GM21360 (cell line): Measurements from ENCODE around the gene SEC14L1.

Experiments
- ATAC-seq: cut with Tn5 transposase; IDR thresholded peaks from one replicate; pipeline ENCODE4 v1.9.1; 2021; ENCODE audit warnings: mild to moderate bottlenecking, moderate library complexity; ENCODE audit not compliant: unreplicated experiment

SEC14L1 gene

GRCh38 chr17:77188084-77189066 is 47.6 kb downstream of the SEC14L1 start:
- ATAC-seq = no peak

DNA sequence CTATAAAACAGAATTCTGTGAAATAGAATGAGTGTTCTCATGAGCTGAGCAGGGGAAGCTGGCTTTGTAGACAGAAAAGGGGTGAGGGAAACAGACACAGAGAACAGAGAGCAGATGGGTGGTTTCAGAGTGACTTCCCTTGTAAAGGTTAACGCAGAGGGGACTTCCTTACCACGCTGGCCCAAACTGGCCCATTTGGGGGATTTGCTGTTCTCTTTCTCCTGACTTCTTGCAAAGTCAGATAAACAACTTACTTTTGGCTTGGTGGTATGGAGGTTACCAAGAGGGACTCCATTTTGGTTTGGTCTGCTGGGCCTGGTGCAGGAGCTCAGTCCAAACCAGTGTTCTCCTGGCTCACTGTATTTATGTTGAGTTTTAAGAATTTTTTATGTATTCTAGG is 48.4 kb downstream of the SEC14L1 start:
- no peak for ATAC-seq

DNA sequence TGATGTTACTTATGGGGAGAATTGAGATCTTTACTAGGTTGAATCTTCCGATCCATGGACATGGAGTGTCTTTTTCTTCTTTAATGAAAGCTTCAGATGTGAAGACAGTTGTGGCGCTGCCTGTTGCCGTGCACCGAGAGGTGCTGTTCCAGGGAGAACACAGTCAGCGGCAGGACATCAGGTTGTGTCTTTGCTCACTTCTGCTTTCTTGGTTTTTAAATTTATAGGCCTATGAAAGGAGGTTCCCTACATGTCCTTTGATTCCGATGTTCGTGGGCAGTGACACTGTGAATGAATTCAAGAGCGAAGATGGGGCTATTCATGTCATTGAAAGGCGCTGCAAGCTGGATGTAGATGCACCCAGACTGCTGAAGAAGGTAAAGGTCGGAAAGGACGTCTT is 49.8 kb downstream of the SEC14L1 start:
- no peak for ATAC-seq

DNA sequence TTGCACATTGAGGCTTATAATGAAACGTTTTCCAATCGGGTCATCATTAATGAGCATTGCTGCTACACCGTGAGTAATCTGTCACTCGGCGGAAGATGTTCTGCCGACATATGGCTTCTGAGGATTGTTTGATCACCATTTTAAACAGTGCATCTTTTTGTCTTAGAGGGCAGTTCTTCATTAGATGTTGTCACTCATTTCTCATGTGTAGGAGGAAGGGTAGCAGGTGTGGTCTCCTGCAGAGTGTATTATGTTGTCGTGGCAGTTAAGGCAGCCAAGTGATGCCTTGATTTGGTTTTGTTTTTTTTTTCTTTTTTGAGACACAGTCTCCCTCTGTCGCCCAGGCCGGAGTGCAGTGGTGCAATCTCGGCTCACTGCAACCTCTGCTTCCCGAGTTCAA is 50.5 kb downstream of the SEC14L1 start:
- ATAC-seq = no peak

- no peak for ATAC-seq
Measured at GRCh38 chr17:77193653-77194052, 52.9 kb downstream of the SEC14L1 start.

GRCh38 chr17:77194179-77194578 is 53.4 kb downstream of the SEC14L1 start:
- ATAC-seq = no peak

DNA sequence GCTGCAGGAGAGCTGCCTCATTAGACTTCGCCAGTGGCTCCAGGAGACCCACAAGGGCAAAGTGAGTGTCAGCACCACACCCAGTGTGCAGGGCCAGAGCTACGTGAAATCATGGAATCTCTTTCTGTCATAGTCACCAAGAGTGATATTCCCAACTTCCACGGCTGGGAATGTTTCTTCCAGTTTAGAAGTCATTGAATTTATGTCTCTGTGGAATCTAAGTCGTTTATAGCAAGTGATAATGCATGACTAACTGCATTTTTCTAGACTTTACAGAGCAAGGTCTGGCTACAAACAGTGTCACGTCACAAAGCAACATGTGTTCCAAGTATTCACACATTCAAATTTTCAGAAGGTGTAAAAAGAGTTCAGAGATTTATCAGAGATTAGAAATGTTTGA is 55.5 kb downstream of the SEC14L1 start:
- no peak for ATAC-seq

- no peak for ATAC-seq
Measured at GRCh38 chr17:77197115-77197514, 56.3 kb downstream of the SEC14L1 start.

DNA sequence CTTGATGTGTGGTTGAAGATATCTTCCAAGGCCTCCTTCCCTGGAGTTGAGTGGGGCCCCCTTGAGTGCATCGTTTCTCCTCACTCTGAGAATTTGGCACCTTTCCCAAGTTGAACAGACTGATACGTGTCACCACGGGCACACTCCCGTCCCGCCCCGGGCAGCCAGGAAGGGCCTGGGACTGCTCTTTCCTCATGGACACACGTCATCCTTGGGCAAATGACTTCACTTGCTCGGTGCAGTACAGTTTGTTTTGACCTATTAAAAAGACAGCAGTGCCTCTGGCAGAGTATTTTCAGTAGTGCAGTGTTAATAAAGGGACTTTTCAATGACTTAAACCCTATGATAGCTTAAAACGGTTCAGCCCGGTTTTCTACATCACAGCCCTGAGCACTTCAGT is 59.9 kb downstream of the SEC14L1 start:
- no peak for ATAC-seq

- ATAC-seq = no peak
Measured at GRCh38 chr17:77203436-77203835, 62.7 kb downstream of the SEC14L1 start.

DNA sequence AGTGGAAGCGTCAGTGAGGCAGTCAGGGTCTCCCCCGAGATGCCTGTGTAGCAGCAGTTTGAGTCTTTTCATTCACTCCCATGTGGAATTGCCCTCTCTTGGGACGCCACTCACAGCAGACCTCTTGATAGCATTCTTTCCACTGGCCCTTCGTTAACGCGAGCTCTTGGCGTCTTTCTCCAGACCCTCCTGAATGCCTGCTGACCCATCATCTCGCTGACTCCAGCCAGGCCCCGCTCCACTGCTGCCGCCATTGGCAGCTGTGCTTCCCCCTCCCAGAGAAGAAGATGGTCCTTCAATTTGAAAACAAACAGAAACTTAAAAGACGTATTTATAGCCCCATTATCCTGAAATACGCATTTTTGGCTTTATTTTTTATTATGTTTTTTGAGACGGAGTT is 63.1 kb downstream of the SEC14L1 start:
- ATAC-seq = no peak

DNA sequence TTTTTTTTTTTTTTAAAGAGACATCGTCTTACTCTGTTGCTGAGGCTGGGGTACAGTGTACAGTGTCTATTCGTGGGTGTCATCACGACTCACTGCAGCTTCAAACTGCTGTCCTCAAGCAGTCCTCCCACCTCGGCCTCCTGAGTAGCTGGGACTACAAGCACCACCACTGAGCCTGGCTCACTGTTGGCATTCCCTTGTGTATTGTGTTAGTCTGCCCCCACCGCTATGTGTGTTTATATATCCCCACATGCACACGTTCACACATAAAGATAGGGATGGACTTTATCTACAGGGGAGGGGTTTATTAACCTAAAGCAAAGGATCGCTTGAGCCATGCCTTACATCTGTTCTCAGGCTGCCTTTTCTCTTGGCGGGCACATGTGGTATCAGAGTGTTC is 63.8 kb downstream of the SEC14L1 start:
- ATAC-seq = no peak

- ATAC-seq = no peak
Measured at GRCh38 chr17:77205396-77206125, 64.8 kb downstream of the SEC14L1 start.

DNA sequence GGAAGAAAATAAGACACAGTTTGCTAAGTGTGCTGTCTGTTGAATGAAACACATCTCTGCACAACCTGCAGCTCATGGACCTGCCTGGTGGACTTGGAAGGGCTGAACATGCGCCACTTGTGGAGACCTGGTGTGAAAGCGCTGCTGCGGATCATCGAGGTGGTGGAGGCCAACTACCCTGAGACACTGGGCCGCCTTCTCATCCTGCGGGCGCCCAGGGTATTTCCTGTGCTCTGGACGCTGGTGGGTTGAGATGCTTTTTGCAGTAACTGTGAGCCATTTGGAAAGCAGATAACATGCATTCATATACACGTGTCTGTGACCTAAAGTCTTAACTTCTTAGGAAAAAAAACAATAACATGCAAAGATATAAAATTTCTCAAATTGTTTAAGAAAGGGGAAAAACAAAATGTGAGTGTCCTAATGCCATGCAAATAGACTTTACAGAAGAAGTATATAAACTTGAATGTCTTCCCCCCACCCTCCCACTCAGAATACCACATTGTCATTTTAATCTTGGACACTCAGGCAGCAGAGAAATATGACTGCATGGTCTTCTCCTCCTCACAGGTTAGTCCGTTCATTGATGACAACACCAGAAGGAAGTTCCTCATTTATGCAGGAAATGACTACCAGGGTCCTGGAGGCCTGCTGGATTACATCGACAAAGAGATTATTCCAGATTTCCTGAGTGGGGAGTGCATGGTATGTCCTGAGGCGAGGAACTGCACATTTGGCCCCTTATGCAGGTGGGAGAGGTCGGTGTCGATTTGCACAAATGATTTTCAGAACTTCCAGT is 65.6 kb downstream of the SEC14L1 start:
- no peak for ATAC-seq

- ATAC-seq = no peak
Measured at GRCh38 chr17:77207689-77208216, 67.0 kb downstream of the SEC14L1 start.

GRCh38 chr17:77208217-77208808 is 67.5 kb downstream of the SEC14L1 start:
- no peak for ATAC-seq

GRCh38 chr17:77208856-77209255 is 68.1 kb downstream of the SEC14L1 start:
- no peak for ATAC-seq

- ATAC-seq = no peak
Measured at GRCh38 chr17:77209330-77209748, 68.6 kb downstream of the SEC14L1 start.

DNA sequence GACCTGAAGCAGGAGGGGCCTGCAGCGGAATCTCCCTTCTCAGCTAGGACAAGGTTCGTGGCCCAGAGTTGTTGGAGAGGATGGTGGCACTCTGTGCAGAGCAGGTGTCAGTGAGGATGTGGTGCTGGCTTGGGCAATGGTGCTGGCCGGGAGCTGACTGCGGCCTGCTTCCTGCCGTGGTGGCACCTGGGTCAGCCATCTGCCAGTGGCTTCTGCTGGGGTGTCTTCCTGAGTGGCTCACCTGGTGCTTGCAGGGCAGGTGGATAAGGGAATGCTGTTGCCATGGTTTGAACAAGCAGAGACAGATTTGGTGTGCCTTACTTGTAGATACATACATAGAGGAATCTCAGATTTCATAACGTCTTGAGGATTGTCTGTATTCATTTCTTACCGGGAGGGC is 69.6 kb downstream of the SEC14L1 start:
- no peak for ATAC-seq

GRCh38 chr17:77210946-77211541 is 70.3 kb downstream of the SEC14L1 start:
- no peak for ATAC-seq
